SK-N-SH (cell line): Measurements from ENCODE around the gene STX2.

Experiments used
- FOSL2 ChIP-seq: IDR thresholded peaks from 2 replicates; pipeline ENCODE4 v1.4.0; 2012; ENCODE audit warnings: low read depth, mild to moderate bottlenecking, moderate library complexity, borderline replicate concordance
- GABPA ChIP-seq: IDR thresholded peaks from 2 replicates; pipeline ENCODE4 v1.4.0; 2012; ENCODE audit warnings: low read depth, mild to moderate bottlenecking
- MAX ChIP-seq: IDR thresholded peaks from 2 replicates; pipeline ENCODE4 v1.4.0; 2012; ENCODE audit warnings: low read depth
- NFIC ChIP-seq: IDR thresholded peaks from 2 replicates; pipeline ENCODE4 v1.4.0; 2012; ENCODE audit warnings: borderline replicate concordance
- NRF1 ChIP-seq: IDR thresholded peaks from 2 replicates; pipeline ENCODE4 v1.6.1; 2012; ENCODE audit warnings: low read depth, mild to moderate bottlenecking, low read length
- POLR2AphosphoS5 ChIP-seq: IDR thresholded peaks from 2 replicates; pipeline ENCODE4 v1.6.1; 2012; ENCODE audit warnings: low read depth, low read length
- RCOR1 ChIP-seq: fragments of 150-350 bp; IDR thresholded peaks from 2 replicates; pipeline ENCODE4 v1.6.1; 2017; ENCODE audit warnings: antibody characterized with exemption, low read length
- SIN3A ChIP-seq: IDR thresholded peaks from 2 replicates; pipeline ENCODE4 v1.6.1; 2012; ENCODE audit warnings: low read depth, mild to moderate bottlenecking, low read length, moderate library complexity, borderline replicate concordance
- YY1 ChIP-seq: IDR thresholded peaks from 2 replicates; pipeline ENCODE4 v1.4.0; 2012; ENCODE audit warnings: low read depth, mild to moderate bottlenecking
- TF ChIP-seq, protein P1 (sequence below): fragments of 200-600 bp; sonication (generic); IDR thresholded peaks from 2 replicates; pipeline ENCODE4 v1.6.1; 2017; ENCODE audit warnings: antibody characterized with exemption, mild to moderate bottlenecking, moderate library complexity
- TF ChIP-seq, protein P2 (sequence below): fragments of 150-350 bp; IDR thresholded peaks from 2 replicates; pipeline ENCODE4 v1.6.1; 2017; ENCODE audit warnings: antibody characterized with exemption, low read length, low read depth, borderline replicate concordance

- TF ChIP-seq, protein P1, sequence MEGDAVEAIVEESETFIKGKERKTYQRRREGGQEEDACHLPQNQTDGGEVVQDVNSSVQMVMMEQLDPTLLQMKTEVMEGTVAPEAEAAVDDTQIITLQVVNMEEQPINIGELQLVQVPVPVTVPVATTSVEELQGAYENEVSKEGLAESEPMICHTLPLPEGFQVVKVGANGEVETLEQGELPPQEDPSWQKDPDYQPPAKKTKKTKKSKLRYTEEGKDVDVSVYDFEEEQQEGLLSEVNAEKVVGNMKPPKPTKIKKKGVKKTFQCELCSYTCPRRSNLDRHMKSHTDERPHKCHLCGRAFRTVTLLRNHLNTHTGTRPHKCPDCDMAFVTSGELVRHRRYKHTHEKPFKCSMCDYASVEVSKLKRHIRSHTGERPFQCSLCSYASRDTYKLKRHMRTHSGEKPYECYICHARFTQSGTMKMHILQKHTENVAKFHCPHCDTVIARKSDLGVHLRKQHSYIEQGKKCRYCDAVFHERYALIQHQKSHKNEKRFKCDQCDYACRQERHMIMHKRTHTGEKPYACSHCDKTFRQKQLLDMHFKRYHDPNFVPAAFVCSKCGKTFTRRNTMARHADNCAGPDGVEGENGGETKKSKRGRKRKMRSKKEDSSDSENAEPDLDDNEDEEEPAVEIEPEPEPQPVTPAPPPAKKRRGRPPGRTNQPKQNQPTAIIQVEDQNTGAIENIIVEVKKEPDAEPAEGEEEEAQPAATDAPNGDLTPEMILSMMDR, result no peak
- no peak for TF ChIP-seq SIN3A
- TF ChIP-seq POLR2AphosphoS5, result no peak
- TF ChIP-seq YY1, result no peak
- no peak for TF ChIP-seq MAX
- no peak for TF ChIP-seq NFIC
- no peak for TF ChIP-seq FOSL2
- TF ChIP-seq NRF1, result no peak
- TF ChIP-seq GABPA, result no peak
- TF ChIP-seq, protein P2, sequence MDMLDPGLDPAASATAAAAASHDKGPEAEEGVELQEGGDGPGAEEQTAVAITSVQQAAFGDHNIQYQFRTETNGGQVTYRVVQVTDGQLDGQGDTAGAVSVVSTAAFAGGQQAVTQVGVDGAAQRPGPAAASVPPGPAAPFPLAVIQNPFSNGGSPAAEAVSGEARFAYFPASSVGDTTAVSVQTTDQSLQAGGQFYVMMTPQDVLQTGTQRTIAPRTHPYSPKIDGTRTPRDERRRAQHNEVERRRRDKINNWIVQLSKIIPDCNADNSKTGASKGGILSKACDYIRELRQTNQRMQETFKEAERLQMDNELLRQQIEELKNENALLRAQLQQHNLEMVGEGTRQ, result no peak
- no peak for TF ChIP-seq RCOR1
Measured at GRCh38 chr12:130778776-130779175, 60.3 kb downstream of the STX2 start.
